GM21786 (cell line): ENCODE results near the gene DHX30.
"Not testable (repeated sequence)": the region's sequence is repeated elsewhere in the genome, so short reads cannot be mapped to it uniquely, and the experiment has no call there.

Experiments used
- ATAC-seq: cut with Tn5 transposase; IDR thresholded peaks from one replicate; pipeline ENCODE4 v1.9.1; 2021; ENCODE audit not compliant: unreplicated experiment

The DHX30 gene, protein sequence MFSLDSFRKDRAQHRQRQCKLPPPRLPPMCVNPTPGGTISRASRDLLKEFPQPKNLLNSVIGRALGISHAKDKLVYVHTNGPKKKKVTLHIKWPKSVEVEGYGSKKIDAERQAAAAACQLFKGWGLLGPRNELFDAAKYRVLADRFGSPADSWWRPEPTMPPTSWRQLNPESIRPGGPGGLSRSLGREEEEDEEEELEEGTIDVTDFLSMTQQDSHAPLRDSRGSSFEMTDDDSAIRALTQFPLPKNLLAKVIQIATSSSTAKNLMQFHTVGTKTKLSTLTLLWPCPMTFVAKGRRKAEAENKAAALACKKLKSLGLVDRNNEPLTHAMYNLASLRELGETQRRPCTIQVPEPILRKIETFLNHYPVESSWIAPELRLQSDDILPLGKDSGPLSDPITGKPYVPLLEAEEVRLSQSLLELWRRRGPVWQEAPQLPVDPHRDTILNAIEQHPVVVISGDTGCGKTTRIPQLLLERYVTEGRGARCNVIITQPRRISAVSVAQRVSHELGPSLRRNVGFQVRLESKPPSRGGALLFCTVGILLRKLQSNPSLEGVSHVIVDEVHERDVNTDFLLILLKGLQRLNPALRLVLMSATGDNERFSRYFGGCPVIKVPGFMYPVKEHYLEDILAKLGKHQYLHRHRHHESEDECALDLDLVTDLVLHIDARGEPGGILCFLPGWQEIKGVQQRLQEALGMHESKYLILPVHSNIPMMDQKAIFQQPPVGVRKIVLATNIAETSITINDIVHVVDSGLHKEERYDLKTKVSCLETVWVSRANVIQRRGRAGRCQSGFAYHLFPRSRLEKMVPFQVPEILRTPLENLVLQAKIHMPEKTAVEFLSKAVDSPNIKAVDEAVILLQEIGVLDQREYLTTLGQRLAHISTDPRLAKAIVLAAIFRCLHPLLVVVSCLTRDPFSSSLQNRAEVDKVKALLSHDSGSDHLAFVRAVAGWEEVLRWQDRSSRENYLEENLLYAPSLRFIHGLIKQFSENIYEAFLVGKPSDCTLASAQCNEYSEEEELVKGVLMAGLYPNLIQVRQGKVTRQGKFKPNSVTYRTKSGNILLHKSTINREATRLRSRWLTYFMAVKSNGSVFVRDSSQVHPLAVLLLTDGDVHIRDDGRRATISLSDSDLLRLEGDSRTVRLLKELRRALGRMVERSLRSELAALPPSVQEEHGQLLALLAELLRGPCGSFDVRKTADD

DNA sequence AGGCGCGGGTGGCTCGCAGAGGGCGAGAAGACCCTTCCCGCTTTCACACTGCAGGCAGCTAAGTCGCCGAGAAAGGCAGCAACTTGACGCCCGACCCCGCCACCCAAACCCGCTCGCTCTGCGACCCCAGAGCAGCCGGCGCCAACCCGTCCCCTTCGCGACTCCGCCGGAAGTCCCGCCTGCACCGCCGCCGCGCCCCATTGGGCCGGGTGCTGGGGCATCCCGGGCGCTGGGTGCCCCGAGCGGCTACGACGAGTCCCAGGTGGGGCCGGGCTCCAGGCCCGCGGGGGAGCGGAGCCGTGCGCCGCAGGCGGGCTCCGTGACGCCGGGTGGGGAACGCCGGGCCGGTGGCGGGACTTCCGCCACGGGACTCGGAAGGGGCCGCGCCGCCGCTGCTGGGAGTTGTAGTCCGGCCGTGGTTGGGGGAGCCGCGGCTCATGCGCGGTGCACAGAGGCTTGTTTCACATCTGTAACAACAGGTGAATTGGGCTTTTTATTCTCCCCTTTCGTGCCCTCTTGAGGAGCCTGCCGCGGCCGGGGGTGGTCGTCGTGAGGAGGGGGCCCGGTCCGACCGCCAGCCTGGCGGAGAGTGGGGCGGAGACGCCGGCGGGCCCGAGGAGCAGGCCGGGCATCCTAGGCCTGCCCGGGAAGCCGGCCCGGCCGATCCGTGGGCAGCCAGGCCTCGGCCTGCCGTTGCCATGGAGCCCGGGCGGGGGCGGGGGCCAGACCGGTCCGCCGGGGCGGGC is at the start of gene DHX30:
Gene DHX30, plus strand, starts transcription at position 405 of the 746 bp plus-strand sequence. CDS start 7,546 bp downstream, outside the sequence.
- peak; percentile 90 for ATAC-seq

DNA sequence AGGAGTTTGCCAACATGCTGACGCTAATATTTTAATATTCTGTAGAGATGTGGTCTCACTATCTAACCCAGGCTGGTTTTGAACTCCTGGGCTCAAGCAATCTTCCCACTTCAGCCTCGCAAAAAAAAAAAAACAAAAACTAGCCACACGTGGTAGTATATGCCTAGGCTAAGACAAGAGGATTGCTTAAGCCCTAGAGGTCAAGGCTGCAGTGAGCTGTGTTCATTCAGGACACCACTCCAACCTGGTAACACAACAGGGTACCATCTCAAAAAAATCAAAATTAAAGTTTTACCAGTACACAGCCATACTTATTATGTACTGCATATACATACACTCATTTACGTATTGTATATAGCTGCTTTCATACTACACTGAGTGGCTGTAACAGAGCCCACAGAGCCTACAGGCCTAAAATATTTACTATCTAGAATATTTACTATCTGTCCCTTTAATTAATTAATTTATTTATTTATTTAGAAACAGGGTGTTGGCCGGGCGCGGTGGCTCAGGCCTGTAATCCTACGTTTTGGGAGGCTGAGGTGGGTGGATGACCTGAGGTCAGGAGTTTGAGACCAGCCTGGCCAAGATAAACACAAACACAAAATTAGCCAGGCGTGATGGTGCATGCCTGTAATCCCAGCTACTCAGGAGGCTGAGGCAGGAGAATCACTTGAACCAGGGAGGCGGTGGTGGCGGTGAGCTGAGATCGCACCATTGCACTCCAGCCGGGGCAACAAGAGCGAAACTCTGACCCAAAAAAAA is 44.5 kb upstream of the DHX30 start:
- ATAC-seq, result no peak

DNA sequence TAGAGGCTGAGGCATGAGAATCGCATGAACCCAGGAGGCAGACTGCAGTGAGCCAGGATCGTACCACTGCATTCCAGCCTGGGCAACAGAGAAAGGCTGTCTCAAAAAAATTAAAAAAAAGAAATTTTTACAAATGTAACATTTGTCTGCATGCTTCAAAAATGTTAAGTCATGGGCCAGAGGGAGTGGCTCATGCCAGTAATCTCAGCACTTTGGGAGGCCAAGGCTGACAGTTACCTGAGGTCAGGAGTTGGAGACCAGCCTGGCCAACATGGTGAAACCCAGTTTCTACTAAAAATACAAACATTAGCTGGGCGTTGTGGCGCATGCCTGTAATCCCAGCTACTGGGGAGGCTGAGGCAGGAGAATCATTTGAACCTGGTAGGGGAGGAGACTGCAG is 42.7 kb upstream of the DHX30 start:
- not testable (repeated sequence) for ATAC-seq

DNA sequence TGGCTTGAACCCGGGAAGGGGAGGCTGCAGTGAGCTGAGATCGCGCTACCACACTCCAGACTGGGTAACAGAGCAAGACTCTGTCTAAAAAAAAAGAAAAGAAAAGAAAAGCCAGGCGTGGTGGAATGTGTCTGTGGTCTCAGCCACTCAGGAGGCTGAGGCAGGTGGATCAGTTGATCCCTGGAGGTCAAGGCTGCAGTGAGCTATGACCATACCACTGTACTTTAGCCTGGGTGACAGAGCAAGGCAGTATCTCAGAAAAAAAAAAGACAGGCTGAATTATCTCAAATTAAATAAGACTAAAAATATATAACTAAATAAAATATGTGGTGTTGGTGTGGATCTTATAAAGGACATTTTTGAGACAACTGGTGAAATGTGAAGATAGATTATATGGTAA is 41.9 kb upstream of the DHX30 start:
- no peak for ATAC-seq

DNA sequence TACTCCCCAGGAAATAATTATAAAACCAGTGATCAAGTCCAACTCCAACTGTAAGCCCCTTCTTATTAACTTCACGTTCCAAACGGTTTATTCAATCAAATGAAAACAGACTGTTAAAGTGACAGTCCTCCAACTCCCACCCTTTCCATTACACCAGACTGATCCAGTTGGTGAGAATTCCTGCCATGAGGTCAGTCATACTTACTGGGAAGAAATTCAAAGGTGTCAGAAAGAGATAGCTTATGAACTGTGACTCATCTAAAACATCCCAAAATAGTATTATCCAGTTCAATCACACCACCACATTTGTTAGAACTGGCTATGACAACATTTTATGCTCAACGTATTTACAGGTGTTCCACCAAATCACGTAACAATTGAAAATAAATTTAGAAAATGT is 40.7 kb upstream of the DHX30 start:
- no peak for ATAC-seq

DNA sequence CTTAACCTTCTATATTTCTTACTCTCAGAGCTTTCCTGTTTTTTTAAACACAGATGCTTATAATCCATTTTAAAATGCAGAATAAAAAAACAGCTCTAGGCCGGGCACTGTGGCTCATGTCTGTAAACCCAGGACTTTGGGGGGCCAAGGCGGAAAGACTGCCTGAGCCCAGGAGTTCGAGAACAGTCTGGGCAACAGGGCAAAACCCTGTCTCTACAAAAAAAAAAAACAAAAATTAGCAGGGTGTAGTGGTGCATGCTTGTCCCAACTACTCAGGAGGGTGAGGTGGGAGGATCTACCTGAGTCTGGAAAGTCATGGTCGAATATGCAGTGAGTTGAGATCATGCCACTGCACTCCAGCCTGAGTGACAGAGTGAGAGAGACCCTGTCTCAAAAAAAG is 36.8 kb upstream of the DHX30 start:
- ATAC-seq, result no peak

DNA sequence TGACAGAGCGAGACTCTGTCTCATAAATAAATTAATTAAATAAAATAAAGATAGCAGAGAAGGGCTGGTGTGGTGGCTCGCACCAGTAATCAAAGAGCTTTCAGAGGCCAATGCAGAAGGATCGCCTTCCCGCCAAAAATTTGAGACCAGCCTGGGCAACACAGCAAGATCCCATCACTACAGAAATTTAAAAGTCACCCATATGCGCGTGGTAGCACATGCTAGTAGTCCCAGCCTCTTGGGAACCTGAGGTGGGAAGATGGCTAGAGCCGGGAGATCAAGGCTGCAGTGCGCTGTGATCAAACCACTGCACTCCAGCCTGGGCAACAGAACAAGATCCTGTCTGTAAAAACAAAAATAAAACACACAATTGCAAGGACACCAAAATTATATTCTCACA is 30.9 kb upstream of the DHX30 start:
- ATAC-seq, result no peak

DNA sequence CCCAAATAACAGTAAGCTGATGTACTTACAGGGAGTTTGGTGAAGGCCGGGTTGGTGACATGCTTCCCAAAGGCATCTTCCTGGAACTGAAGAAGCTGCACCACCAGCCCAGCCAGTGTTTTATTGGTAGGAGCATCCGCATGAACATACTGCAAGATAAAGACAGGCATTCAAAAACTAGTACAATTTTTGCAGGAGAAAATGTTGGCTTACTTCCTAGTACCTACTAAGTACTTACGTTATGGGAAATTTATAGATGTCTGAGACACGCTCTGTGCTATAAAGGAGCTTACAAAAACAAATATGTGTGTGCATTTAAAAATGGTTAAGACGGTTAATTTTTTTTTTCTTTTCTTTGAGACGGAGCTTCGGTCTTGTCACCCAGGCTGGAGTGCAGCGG is 30.1 kb upstream of the DHX30 start:
- ATAC-seq, result no peak

DNA sequence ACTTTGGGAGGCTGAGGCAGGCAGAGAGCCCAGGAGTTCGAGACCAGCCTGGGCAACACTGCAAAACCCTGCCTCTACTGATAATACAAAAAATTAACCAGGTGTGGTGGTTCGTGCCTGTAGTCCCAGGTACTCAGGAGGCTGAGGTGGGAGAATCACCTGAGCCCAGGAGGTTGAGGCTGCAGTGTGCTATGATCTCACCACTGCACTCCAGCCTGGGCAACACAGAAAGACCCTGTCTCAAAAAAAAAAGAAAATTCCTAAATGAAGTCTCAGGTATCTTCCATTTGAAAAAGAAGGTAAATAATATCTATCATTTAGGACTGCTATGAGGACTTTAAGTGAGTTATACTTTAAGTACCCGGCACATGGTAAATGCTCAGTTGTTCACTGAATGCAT is 24.2 kb upstream of the DHX30 start:
- ATAC-seq, result no peak

DNA sequence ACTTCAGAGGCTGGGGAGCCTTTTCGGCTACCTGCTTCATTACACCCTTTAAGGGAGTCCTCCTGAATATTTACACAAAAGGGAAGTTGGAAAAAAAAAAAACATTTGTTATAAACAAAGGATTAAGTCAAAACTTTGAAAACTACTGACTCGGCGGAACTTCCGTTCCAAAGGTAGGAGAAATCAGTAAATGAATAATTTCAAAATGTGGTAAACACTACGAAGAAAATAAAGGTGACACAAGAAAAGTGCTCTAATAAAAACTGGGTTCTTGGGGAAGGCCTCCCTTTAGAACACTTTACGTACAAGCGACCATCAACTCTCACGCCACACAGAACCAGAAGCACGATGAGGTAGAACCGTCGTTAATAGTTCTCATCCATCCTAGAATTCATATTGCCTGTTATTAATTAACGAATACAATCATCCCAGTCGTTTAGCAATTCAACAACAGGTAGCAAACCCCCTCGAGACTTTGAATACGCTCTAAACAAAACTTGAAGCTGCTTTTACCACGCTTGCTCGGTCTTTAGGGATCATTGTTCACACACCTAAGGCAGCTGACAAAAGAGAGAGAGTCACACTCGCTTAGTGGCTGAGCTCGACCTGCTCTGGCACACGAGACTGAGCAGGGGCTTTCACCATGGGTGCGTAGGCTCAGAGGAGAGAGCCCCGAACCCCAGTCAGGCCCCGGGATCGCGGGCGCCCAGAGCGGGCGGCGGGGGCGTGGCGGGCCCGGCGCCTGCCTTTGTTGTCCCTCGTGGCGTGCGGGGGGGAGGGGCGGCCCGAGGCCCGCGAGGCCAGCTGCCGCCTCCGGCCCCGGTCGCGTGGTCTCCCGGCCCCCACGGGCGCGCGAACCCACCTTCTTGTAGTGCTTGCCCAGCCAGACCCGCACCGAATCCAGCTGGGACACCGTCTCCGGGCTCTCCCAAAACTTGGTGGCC is 21.9 kb upstream of the DHX30 start:
- ATAC-seq, result peak; percentile 19

DNA sequence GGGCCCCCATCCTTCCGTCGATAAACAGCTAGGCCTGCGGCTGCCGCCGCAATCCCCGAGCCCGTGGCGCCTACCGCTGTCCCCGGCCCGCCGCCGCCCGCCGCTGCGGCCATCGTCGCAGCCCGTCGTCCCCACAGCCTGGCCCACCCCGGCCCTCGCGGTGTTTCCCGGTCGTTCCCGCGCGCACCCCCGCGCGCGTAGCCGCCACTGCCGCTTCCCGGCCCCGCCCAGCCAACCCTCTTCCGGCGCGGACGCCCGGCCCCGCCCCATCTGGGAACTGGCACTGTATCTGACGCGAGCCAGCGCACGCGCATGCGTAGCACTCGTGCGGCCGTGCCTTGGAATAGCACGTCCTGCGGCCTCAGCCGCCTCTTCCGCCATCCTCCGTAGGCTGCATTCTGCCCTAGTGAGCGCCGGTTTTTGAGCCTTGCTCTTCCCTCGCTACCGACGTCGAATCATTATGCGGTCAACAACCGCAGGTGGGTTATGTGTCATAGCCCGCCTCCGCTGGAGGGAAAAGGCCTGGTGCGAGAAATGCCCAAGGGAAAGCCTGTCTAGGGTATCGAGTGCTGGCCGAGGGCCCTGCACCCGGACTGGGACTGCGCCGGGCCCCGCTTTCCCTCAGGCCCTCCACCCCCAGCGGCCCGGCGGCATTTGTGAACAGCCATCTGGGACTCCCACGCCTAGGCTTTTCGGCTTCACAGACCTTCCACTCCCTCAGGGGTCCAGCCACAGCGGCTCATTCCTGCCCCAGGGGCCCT is 21.1 kb upstream of the DHX30 start, which contains the start of gene SMARCC1:
Gene SMARCC1, minus strand, starts transcription at position 209 of the 761 bp plus-strand sequence. Its CDS starts 96 bp downstream, at position 113.
- ATAC-seq, result peak; percentile 73

DNA sequence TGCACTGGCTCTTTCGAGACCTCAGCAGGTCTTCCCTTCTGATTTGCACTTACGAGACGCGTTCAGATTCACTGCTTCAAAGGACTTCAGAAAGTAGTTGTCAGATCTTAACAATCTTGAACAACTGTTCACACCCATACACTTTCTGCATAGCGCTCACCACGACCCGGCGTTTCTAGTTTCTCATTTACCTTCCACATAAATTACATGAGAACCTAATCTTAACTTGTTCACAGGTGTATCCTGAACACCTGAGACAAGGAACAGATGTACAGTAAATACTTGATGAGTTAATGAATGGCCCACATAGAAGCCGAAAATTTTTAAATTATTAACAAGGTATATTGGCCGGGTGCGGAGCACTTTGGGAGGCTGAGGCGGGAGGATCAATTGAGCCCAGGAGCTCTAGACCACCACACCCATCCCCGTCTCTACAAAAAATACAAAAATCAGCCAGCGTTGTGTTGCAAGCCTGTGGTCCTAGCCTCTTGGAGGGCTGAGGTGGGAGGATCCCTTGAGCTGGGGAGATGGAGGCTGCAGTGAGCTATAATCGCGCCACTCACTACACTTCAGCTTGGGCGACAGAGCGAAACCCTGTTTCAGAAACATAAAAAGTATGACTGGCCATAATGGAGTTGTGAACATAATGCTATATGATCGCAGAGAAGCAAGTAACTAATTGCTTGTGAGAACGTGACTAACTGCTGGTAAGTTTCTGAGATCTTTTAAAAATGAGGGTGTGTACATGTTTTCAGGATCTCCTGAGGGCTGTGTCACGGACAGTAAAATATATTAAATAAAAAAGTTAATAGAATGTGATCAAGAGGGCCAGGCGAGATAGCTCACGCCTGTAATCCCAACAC is 20.3 kb upstream of the DHX30 start:
- ATAC-seq, result no peak

DNA sequence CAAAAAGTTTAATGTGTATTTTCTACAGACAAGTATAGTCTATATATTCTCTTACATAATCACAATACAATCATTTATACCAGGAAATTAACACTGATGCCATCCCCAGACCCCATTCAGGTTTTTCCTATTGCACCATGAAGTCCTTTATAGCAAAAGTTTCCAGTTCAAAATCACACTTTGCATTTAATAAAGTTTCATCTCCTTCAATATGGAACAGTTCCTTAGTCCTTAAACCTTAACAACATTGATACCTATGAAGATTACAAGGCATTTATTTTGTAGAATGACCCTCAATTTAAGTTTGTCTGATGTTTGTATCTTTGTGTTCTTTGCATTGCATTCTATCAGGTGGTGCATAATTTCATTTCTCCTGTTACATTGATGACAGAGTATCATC is 19.3 kb upstream of the DHX30 start:
- ATAC-seq, result no peak

DNA sequence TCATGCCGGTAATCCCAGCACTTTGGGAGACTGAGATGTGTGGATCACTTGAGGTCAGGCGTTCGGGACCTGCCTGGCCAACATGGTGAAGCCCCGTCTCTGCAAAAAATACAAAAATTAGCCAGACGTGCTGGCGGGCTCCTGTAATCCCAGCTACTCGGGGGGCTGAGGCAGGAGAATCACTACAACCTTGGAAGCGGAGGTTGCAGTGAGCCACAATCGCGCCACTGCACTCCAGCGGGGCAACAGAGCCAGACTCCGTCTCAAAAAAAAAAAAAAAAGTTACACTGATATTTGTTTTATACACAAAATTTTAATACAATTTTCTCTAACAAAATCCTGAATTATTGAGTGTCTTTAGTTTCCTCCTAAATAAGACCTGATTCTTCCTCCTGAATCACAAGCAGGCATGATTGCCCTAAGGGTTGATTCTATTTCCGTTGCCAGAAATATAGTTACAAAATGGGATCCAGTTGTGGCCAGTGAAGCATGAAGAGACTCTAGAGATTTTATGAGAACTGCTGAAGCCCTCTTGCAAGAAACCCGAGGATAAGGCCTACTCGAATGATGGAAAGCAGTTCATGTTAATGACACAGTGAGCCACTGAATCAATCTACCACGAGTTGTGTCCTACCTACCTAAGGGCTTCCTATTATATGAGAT is 11.6 kb upstream of the DHX30 start:
- no peak for ATAC-seq

DNA sequence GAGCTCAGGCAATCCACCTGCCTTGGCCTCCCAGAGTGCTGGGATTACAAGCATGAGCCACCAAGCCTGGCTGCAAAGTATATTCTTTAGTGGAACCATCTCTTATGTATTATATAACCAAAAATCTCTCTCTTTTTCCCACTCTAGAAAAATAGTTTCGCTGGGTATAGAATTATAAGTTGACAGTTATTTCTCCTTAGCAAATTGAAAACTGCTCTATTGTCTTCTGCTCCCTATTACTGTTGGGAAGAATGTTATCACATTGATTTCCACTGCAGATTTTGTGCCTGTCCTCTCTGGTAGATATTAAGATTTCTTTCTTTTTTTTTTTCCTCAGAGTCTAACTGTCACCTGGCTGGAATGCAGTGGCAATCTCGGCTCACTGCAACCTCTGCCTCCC is 10.2 kb upstream of the DHX30 start:
- ATAC-seq, result no peak

DNA sequence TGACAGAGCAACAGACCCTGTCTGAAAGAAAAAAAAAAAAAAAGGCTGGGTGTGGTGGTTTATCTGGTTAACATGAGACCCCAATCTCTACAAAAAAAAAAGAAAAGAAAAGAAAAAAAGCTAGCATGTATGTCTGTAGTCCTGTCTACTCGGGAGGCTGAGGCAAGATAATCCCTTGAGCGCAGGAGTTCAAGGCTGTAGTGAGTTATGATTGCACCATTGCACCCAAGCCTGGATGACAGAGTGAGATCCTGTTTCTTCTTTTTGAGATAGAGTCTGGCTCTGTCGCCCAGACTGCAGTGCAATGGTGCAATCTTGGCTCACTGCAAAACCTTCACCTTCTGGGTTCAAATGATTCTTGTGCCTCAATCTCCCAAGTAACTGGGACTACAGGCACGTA is 8.4 kb upstream of the DHX30 start:
- ATAC-seq, result no peak

DNA sequence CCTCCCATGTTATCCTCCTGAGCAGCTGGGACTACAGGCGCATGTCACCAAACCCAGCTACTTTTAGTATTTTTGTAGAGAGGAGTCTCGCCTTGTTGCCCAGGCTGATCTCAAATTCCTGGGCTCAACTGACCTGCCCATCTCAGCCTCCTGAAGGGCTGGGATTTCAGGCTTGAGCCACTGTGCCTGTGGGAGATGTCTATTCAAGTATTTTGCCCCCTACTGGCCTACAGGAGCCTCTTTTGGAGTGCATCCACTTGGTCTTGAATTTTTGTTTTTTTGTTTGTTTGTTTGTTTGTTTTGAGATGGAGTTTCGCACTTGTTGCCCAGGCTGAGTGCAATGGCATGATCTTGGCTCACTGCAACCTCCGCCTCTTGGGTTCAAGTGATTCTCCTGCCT is 3.2 kb upstream of the DHX30 start:
- no peak for ATAC-seq
